Neural progenitor cell (in vitro differentiated cells): Measurements from ENCODE around the gene MRO.

Experiments
- EZH2phosphoT487 ChIP-seq: fragments of 200-600 bp; sonication (generic); IDR thresholded peaks from 2 replicates; pipeline ENCODE4 v1.6.1; 2017; ENCODE audit warnings: antibody characterized with exemption
- TF ChIP-seq, protein P1 (sequence below): fragments of 200-600 bp; sonication (generic); IDR thresholded peaks from 2 replicates; pipeline ENCODE4 v1.5.1; 2017; ENCODE audit warnings: antibody characterized with exemption, mild to moderate bottlenecking

GRCh38 chr18:50862401-50862800, 42.6 kb upstream of the MRO start:
- TF ChIP-seq EZH2phosphoT487: no peak
- TF ChIP-seq, protein P1, sequence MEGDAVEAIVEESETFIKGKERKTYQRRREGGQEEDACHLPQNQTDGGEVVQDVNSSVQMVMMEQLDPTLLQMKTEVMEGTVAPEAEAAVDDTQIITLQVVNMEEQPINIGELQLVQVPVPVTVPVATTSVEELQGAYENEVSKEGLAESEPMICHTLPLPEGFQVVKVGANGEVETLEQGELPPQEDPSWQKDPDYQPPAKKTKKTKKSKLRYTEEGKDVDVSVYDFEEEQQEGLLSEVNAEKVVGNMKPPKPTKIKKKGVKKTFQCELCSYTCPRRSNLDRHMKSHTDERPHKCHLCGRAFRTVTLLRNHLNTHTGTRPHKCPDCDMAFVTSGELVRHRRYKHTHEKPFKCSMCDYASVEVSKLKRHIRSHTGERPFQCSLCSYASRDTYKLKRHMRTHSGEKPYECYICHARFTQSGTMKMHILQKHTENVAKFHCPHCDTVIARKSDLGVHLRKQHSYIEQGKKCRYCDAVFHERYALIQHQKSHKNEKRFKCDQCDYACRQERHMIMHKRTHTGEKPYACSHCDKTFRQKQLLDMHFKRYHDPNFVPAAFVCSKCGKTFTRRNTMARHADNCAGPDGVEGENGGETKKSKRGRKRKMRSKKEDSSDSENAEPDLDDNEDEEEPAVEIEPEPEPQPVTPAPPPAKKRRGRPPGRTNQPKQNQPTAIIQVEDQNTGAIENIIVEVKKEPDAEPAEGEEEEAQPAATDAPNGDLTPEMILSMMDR: no peak
